SIG-M5 treated with dmso at 0.1 percent for 504 hours (cell line): ENCODE measurements around the gene PRR9.

Experiments used
- DNase-seq: peaks from one replicate; lab custom pipeline; 2025; ENCODE audit not compliant: unreplicated experiment; lab: John Stamatoyannopoulos, UW

The PRR9 gene

DNA sequence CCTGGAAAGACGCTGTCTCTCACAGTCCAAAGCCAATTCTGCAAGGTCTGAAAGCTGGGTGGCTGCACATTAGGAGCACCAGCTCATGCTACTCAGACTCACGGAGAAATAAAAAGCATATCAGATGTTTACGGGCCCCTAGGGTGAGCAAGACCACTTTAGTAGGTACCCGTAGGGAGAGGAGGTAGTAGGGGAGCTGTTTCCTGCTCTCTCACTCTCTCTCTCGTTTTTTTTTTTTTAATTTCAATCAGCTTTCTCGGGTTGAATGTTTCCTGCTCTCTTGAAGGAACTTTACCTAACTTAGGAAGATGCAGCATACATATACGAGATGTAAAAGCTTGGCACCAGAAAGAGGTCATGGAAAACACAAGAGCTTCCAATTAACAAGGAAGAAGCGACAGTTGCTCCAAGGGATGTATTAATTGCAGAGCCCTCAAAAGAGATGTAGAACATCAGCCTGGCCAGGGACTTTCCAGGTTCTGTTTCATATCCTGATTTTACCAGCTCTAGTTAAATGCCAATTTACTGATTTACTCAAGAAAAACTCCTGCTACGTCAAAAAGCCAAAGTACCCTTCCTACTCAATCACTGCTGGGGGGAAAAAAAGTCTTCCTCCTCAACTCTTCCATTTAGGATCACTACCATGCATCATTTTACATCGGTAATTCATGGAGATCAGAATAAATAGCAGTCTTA lies 45.2 kb downstream of the PRR9 start:
- DNase-seq = no peak

DNA sequence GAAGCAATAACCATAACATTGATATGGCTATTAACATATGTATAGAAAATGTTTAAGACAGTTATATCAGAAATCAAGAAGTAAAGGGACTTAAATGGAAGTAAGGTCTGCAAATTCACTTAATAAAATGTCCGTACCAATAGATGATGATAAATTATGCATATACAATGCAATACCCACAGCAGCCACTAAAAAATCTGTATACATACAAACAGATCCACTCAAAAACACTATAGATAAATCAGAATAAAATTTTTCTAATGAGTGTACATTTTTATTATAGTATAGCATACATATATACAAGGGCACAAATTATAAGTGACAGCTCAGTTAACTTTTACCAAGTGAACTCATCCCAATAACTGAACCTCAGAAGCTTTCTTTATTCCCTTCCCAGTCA lies 48.1 kb downstream of the PRR9 start:
- no peak for DNase-seq
